Measurements from ENCODE around the gene COL6A1. TPM values are rescaled to one million over a fixed set of nuclear protein-coding genes. Genes with fewer than 3 reads are reported as not detected.

Gene COL6A1
- polyA plus RNA-seq, 2 donors, result 105 to 123 TPM

- Histone ChIP-seq H3K36me3 (ENCODE audit: control insufficient read depth in 2 of 2, insufficient read depth in 2 of 2, low read length in 1 of 2) (peaks cover 0 to 40% of the 10 kb centered on the region in 2 donors), H3K27me3 (ENCODE audit: control insufficient read depth in 1 of 2, insufficient read depth in 2 of 2, low read length in 2 of 2) (no peaks in the 10 kb centered on the region), H3K9me3 (ENCODE audit: control insufficient read depth in 2 of 2, insufficient read depth in 1 of 2, low read depth in 1 of 2, low read length in 1 of 2) (peaks cover 0 to 10% of the 10 kb centered on the region in 2 donors)
Observed at GRCh38 chr21:45999581-46000181, 18.1 kb downstream of the COL6A1 start.

GRCh38 chr21:46000182-46000730, 18.7 kb downstream of the COL6A1 start:
- Histone ChIP-seq H3K9me3 (ENCODE audit: control insufficient read depth in 2 of 2, insufficient read depth in 1 of 2, low read depth in 1 of 2, low read length in 1 of 2) (peaks cover 0 to 10% of the 10 kb centered on the region in 2 donors), H3K36me3 (ENCODE audit: control insufficient read depth in 2 of 2, insufficient read depth in 2 of 2, low read length in 1 of 2) (peaks cover 0 to 34% of the 10 kb centered on the region in 2 donors), H3K27me3 (ENCODE audit: control insufficient read depth in 1 of 2, insufficient read depth in 2 of 2, low read length in 2 of 2) (no peaks in the 10 kb centered on the region), H3K27ac (ENCODE audit: low read depth in 2 of 2, low read length in 1 of 2) (peak overlapping the region; percentile 8 to 20), H3K4me1 (ENCODE audit: control insufficient read depth in 2 of 2, insufficient read depth in 2 of 2, low read length in 1 of 2) (no peaks in the 10 kb centered on the region), H3K4me3 (ENCODE audit: low read depth in 1 of 2, low read length in 2 of 2) (no peak overlapping the region)
- WGBS, 2 donors, result 83 to 87% methylated on average over 19 to 27 of the region's 27 CpGs

More at GRCh38 chr21:45999581-46000181, 18.1 kb downstream of the COL6A1 start:
- WGBS, 2 donors, result 74 to 75% methylated on average over 21 of the region's 21 CpGs
- Histone ChIP-seq H3K4me1 (ENCODE audit: control insufficient read depth in 2 of 2, insufficient read depth in 2 of 2, low read length in 1 of 2) (no peaks in the 10 kb centered on the region), H3K27ac (ENCODE audit: low read depth in 2 of 2, low read length in 1 of 2) (no peak overlapping the region), H3K4me3 (ENCODE audit: low read depth in 1 of 2, low read length in 2 of 2) (no peak overlapping the region)

DNA sequence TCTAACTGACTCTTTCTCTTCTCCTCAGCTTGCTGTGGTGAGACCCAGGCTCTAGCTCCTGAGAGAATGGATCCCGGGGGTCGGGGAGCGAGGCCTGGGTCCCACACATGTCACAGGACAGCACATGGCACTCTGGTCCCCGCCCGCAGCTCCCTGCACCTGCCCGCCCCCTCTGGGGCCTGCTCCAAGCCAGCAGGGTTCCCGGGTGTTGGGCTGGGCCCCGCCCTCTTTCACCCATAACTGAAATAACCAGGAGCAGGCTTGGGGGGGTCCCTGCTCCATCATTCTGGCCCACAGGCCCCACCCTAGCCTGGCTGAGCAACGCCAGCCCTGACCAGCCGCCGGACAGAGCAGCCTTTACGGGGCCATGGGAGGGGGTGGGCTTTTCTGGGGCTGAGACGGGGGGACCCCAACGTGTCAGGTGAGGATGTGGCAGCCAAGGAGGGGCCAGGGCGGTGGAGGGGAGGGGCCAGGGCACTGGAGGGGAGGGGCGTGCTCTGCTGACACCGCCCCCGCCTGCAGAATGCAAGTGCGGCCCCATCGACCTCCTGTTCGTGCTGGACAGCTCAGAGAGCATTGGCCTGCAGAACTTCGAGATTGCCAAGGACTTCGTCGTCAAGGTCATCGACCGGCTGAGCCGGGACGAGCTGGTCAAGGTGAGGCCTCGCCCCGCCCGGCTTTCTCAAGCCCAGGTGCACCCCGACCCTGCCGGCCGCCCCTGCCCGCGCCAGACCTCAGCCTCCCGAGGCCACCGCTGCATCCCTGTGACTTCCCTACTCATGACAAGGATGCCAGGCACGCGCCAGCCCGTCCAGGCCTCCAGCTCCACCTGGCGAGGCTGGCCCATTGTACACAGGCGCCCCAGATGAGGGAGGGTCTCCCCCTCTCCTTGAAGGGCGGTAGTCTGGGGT, 19.4 kb downstream of the COL6A1 start:
- Histone ChIP-seq H3K27me3 (ENCODE audit: control insufficient read depth in 1 of 2, insufficient read depth in 2 of 2, low read length in 2 of 2) (no peaks in the 10 kb centered on the region), H3K27ac (ENCODE audit: low read depth in 2 of 2, low read length in 1 of 2) (no peak overlapping the region), H3K4me3 (ENCODE audit: low read depth in 1 of 2, low read length in 2 of 2) (no peak overlapping the region), H3K36me3 (ENCODE audit: control insufficient read depth in 2 of 2, insufficient read depth in 2 of 2, low read length in 1 of 2) (peaks cover 0 to 33% of the 10 kb centered on the region in 2 donors), H3K4me1 (ENCODE audit: control insufficient read depth in 2 of 2, insufficient read depth in 2 of 2, low read length in 1 of 2) (no peaks in the 10 kb centered on the region), H3K9me3 (ENCODE audit: control insufficient read depth in 2 of 2, insufficient read depth in 1 of 2, low read depth in 1 of 2, low read length in 1 of 2) (peaks cover 0 to 10% of the 10 kb centered on the region in 2 donors)
- WGBS, 2 donors, result 78 to 82% methylated on average over 43 to 44 of the region's 44 CpGs

DNA sequence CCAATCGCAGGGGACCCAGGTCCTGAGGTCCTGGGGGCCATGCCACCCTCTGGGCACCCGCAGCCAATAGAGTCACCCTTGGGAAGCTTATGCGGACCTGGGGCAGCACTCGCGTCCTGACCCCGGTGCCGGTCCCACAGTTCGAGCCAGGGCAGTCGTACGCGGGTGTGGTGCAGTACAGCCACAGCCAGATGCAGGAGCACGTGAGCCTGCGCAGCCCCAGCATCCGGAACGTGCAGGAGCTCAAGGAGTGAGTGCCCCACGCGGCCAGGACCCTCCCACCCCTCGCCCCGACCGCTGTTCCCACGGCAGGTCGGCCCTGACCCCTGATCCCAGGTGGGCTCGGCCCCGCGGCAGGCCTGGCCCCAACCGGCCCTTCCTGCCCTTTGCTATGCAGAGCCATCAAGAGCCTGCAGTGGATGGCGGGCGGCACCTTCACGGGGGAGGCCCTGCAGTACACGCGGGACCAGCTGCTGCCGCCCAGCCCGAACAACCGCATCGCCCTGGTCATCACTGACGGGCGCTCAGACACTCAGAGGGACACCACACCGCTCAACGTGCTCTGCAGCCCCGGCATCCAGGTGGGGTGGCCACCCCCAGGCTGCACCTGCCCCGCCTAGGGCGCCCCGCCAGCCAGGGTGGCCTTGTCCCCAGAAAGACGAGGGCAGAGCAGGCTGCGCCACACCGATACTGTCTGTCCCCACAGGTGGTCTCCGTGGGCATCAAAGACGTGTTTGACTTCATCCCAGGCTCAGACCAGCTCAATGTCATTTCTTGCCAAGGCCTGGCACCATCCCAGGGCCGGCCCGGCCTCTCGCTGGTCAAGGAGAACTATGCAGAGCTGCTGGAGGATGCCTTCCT, 20.5 kb downstream of the COL6A1 start:
- 91% methylated on average over 51 of the region's 51 CpGs for WGBS, 2 donors
- Histone ChIP-seq H3K9me3 (ENCODE audit: control insufficient read depth in 2 of 2, insufficient read depth in 1 of 2, low read depth in 1 of 2, low read length in 1 of 2) (peaks cover 0 to 10% of the 10 kb centered on the region in 2 donors), H3K4me1 (ENCODE audit: control insufficient read depth in 2 of 2, insufficient read depth in 2 of 2, low read length in 1 of 2) (no peaks in the 10 kb centered on the region), H3K27me3 (ENCODE audit: control insufficient read depth in 1 of 2, insufficient read depth in 2 of 2, low read length in 2 of 2) (no peaks in the 10 kb centered on the region), H3K4me3 (ENCODE audit: low read depth in 1 of 2, low read length in 2 of 2) (no peak overlapping the region), H3K27ac (ENCODE audit: low read depth in 2 of 2, low read length in 1 of 2) (no peak overlapping the region), H3K36me3 (ENCODE audit: control insufficient read depth in 2 of 2, insufficient read depth in 2 of 2, low read length in 1 of 2) (peaks cover 0 to 27% of the 10 kb centered on the region in 2 donors)

DNA sequence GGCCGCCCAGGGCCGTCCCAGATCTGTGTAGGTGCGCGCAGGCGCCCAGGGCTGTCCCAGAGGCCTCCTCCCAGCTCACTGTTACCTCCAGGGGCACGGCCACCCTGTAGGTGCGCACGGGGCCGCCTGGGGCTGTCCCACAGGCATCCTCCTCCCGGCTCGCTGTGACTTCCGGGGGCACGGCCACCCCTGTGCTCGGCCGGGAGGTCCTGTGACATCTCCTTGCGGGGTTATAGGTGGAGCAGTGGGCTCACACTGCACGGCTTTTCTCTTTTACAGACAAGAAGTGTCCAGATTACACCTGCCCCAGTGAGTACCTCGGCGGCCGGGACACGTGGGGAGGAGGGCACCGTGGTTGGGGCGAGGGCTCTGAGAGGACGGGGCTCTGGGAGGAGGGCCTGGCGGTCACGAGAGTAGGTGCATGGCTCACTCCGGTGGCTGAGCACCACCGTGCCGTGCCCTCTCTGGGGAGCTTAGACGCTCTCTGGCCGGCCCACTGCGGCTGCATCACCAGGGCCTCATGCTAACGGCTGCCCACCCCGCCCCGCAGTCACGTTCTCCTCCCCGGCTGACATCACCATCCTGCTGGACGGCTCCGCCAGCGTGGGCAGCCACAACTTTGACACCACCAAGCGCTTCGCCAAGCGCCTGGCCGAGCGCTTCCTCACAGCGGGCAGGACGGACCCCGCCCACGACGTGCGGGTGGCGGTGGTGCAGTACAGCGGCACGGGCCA, 21.4 kb downstream of the COL6A1 start:
- WGBS, 2 donors, result 92 to 95% methylated on average over 52 to 54 of the region's 54 CpGs

DNA sequence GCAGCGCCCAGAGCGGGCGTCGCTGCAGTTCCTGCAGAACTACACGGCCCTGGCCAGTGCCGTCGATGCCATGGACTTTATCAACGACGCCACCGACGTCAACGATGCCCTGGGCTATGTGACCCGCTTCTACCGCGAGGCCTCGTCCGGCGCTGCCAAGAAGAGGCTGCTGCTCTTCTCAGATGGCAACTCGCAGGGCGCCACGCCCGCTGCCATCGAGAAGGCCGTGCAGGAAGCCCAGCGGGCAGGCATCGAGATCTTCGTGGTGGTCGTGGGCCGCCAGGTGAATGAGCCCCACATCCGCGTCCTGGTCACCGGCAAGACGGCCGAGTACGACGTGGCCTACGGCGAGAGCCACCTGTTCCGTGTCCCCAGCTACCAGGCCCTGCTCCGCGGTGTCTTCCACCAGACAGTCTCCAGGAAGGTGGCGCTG, 22.0 kb downstream of the COL6A1 start:
- WGBS, 2 donors, result 91% methylated on average over 42 of the region's 42 CpGs
- Histone ChIP-seq H3K36me3 (ENCODE audit: control insufficient read depth in 2 of 2, insufficient read depth in 2 of 2, low read length in 1 of 2) (peaks cover 0 to 21% of the 10 kb centered on the region in 2 donors), H3K4me3 (ENCODE audit: low read depth in 1 of 2, low read length in 2 of 2) (no peak overlapping the region), H3K4me1 (ENCODE audit: control insufficient read depth in 2 of 2, insufficient read depth in 2 of 2, low read length in 1 of 2) (no peaks in the 10 kb centered on the region), H3K27ac (ENCODE audit: low read depth in 2 of 2, low read length in 1 of 2) (no peak overlapping the region), H3K27me3 (ENCODE audit: control insufficient read depth in 1 of 2, insufficient read depth in 2 of 2, low read length in 2 of 2) (no peaks in the 10 kb centered on the region), H3K9me3 (ENCODE audit: control insufficient read depth in 2 of 2, insufficient read depth in 1 of 2, low read depth in 1 of 2, low read length in 1 of 2) (peaks cover 0 to 10% of the 10 kb centered on the region in 2 donors)

More for the DNA sequence above, 21.4 kb downstream of the COL6A1 start:
- Histone ChIP-seq H3K4me1 (ENCODE audit: control insufficient read depth in 2 of 2, insufficient read depth in 2 of 2, low read length in 1 of 2) (no peaks in the 10 kb centered on the region), H3K27ac (ENCODE audit: low read depth in 2 of 2, low read length in 1 of 2) (no peak overlapping the region), H3K9me3 (ENCODE audit: control insufficient read depth in 2 of 2, insufficient read depth in 1 of 2, low read depth in 1 of 2, low read length in 1 of 2) (peaks cover 0 to 10% of the 10 kb centered on the region in 2 donors), H3K36me3 (ENCODE audit: control insufficient read depth in 2 of 2, insufficient read depth in 2 of 2, low read length in 1 of 2) (peaks cover 0 to 25% of the 10 kb centered on the region in 2 donors), H3K27me3 (ENCODE audit: control insufficient read depth in 1 of 2, insufficient read depth in 2 of 2, low read length in 2 of 2) (no peaks in the 10 kb centered on the region), H3K4me3 (ENCODE audit: low read depth in 1 of 2, low read length in 2 of 2) (no peak overlapping the region)

GRCh38 chr21:46004168-46004861, 22.7 kb downstream of the COL6A1 start:
- no peaks in the 10 kb centered on the region for H3K27me3 ChIP-seq (ENCODE audit: control insufficient read depth in 1 of 2, insufficient read depth in 2 of 2, low read length in 2 of 2)
- WGBS, 2 donors, result 78 to 79% methylated on average over 24 of the region's 24 CpGs
- peaks cover 0 to 10% of the 10 kb centered on the region in 2 donors for H3K9me3 ChIP-seq (ENCODE audit: control insufficient read depth in 2 of 2, insufficient read depth in 1 of 2, low read depth in 1 of 2, low read length in 1 of 2)
- no peak overlapping the region for H3K4me3 ChIP-seq (ENCODE audit: low read depth in 1 of 2, low read length in 2 of 2)
- H3K27ac ChIP-seq (ENCODE audit: low read depth in 2 of 2, low read length in 1 of 2), result peak overlapping the region in 1 of 2 donors; percentile 4
- no peaks in the 10 kb centered on the region for H3K4me1 ChIP-seq (ENCODE audit: control insufficient read depth in 2 of 2, insufficient read depth in 2 of 2, low read length in 1 of 2)
- H3K36me3 ChIP-seq (ENCODE audit: control insufficient read depth in 2 of 2, insufficient read depth in 2 of 2, low read length in 1 of 2), result peaks cover 0 to 16% of the 10 kb centered on the region in 2 donors

GRCh38 chr21:46005081-46005480, 23.5 kb downstream of the COL6A1 start:
- WGBS, 2 donors, result 83 to 85% methylated on average over 12 of the region's 12 CpGs
- Histone ChIP-seq H3K4me1 (ENCODE audit: control insufficient read depth in 2 of 2, insufficient read depth in 2 of 2, low read length in 1 of 2) (no peaks in the 10 kb centered on the region), H3K27ac (ENCODE audit: low read depth in 2 of 2, low read length in 1 of 2) (no peak overlapping the region), H3K27me3 (ENCODE audit: control insufficient read depth in 1 of 2, insufficient read depth in 2 of 2, low read length in 2 of 2) (no peaks in the 10 kb centered on the region), H3K4me3 (ENCODE audit: low read depth in 1 of 2, low read length in 2 of 2) (no peak overlapping the region), H3K9me3 (ENCODE audit: control insufficient read depth in 2 of 2, insufficient read depth in 1 of 2, low read depth in 1 of 2, low read length in 1 of 2) (peaks cover 0 to 10% of the 10 kb centered on the region in 2 donors), H3K36me3 (ENCODE audit: control insufficient read depth in 2 of 2, insufficient read depth in 2 of 2, low read length in 1 of 2) (peaks cover 0 to 16% of the 10 kb centered on the region in 2 donors)

Measured in esophagus (tissue), 2 donors.